ENCODE results near the gene LRRC74B.
"Not testable (repeated sequence)": the region's sequence is repeated elsewhere in the genome, so short reads cannot be mapped to it uniquely, and the experiment has no call there.

The LRRC74B gene

DNA sequence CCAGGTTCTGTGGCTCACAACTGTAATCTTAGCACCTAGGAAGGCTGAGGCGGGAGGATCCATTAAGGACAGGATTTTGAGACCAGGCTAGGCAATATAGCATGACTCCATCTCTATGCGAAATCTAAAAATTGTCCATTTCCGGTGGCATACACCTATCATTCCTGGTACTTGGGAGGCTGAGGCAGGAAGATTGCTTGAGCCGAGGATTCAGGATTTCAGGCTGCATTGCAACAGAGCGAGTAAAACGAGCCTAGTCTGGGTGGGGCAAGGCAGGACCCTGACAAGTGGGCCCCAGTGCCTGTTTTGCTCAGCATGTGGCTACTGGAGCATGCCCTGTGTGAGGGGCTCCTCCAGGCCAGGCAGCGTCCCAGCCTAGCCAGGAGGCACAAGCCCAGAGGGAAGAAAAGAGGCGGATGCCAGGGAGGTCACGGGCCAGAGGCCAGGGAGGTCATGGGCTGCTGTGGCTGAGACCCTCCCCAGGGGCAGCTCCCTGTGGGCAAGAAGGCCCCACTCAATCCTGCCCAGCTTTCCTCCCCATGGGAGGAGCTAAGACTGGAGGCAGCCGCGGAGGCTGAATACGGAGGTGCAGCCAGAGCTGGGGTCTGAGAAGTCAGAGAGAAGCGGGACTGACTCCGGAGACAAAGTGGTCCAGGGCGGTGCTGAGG is 8.4 kb downstream of the LRRC74B start:
- DNase-seq (ENCODE audit: low spot score): no peak

DNA sequence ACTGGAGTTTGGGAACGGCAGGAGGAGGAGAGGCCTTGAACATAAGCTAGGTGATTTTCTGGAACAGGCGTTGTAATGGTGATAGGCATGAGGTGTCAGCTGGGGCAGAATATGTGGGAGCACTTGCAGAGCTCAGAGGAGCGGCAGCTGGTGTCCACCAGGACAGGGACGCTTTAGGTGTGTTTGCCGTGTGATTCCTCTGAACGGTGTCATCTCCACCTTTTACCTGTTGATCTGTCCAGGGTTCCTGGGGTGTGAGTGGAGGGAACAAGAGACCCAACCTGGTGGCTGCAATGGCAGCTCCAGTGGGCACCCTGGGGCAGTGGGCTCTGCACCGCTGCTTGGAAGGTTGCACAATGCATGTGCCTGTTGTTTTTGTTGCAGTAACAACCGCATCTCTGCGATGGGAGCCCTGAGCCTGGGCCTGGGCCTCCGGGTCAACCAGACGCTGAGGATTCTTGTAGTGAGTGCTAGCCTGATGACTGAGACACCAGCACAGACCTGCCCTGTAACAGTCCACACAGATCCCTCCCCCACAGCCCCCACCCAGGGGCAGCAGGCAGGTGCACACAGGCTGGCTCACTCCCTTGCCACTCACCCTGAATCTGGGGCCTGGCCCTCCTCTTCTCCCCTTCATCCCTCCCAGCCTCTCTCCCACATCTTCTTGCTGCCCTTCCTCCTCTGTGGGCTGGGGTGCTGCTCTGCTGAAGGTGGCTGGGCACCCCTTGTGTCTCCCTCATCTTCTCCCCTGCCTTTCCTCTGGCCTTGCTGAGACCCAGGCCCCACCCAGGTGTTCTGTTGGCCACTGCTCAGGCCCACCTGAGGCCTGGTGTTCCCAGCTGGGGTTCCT is 9.2 kb downstream of the LRRC74B start:
- no peak for DNase-seq (ENCODE audit: low spot score)

DNA sequence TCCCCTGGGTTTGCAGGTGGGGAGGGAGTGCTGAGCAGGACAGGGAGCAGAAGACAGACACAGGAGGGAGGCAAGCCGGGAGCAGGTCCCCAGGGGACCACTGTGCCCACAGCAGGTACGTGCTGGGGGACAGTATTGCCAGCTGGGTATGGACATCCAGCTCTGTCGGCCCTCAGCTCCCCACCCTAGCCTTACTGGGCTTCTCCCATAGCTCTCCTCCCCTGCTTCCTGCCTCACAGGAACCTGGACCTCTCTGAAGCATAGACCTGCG is 9.8 kb downstream of the LRRC74B start:
- no peak for DNase-seq (ENCODE audit: low spot score)

DNA sequence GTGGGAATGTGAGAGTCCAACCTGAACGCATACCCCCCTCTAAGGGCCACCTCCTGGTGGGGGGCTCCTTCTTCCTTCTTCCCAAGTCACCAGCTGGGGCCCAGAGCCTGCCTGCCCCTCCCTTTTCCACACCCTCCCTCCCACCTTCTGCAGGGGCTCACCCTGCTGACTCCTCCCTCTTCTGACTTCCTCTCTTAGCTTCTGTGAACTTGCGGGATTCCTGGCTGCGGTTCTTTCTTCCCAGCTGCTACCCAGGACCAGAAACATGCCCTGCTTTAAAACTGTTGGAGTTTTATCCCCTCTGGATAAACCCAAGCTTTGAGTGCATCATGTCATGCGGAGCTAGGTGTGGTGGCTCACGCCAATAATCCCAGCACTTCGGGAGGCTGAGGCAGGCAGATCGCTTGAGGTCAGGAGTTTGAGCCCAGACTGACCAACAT is 10.2 kb downstream of the LRRC74B start:
- no peak for DNase-seq (ENCODE audit: low spot score)

DNA sequence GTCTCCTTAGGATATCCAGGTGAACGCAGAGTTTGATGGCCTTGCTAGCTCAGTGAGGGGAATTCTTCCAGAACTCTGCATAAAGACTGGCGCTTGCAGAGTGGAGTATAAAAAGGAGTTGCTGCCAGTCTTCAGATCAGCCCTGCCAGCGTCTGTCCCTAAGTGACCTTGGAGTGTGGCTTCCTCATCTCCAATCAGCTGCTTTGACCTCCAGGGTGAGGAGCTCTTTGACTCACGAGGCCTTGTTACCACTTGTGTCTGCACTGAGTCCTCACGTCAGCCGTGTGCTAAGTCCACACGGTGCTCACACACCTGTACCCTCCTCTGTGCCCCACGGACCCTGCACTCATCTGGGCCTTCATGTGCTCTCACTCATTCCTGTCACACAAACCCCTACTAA is 14.6 kb downstream of the LRRC74B start:
- not testable (repeated sequence) for DNase-seq (ENCODE audit: low spot score)

DNA sequence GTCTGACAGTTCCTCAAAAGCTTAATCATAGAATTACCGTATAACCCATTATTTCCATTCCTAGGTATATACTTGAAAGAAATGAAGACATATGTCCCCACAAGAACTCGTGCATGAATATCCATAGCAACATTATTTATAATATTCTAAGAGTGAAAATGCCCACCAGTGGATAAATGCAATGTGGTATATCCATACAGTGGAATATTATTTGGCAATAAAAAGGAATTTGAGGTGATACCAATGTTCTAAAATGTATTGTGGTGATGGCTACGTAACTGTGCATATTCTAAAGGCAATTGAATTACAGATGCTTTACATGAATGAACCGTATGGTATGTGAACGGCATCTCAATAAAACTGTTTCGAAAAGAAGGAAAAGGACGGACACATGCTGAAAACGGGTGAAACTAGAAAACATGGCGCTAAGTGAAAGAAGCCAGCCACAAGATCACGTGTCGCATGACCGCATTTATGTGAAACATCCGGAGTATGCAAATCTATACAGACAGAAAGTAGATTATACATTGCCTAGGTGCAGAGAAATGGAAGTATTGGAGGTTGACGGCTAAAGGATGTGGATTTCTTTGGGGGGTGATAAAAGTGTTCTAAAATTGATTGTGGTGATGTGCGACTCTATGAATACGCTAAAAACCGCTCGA is 16.0 kb downstream of the LRRC74B start:
- DNase-seq (ENCODE audit: low spot score): not testable (repeated sequence)

DNA sequence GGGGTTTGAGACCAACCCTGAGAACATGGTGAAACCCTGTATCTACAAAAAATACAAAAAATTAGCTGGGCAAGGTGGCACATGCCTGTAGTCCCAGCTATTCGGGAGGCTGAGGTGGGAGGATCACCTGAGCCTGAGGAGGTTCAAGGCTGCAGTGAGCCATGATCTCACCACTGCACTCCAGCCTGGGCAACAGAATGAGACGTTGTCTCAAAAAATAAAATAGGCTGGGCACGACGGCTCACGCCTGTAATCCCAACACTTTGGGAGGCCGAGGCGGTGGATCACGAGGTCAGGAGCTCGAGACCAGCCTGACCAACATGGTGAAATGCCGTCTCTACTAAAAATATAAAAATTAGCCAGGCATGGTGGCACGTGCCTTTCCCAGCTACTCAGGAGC is 18.7 kb downstream of the LRRC74B start:
- not testable (repeated sequence) for DNase-seq (ENCODE audit: low spot score)

DNA sequence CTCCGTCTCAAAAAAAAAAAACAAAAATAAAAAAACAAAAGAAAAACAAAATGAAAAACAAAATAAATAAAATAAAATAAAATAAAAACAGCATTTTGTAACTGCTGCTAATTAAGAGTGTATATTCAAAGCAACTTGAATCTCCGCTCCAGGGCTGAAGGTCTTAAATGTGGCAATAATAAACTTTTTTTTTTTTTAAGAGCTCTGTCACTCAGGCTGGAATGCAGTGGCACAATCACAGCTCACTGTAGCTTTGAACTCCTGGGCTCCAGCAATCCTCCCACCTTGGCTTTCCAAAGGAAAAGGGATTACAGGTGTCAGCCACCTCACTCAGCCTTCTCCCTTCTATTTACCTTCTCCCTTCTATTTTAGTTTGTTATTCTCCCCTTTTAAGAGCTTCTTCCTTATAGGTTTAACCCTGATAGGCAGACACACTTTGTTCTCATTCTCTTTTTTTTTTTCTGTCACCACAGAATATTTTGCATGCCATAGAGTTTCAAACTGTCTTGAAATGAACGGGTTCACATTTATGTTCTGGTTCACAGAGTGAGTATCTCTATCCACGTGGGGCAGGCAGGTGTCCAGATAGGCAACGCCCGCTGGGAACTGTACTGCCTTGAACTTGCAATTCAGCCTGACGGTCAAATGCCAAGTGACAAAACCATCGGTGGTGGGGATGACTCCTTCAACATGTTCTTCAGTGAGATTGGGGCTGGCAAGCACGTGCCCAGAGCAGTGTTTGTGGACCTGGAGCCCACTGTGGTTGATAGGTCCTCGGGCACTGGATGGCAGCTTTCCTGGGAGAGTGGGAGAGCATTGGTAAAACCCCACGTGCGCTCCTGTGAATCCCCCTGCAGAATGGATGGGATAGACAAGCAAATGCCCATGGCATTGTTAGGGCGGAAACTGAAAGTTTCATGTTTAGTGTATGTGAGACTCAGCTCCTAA is 19.4 kb downstream of the LRRC74B start:
- no peak for DNase-seq (ENCODE audit: low spot score)

DNA sequence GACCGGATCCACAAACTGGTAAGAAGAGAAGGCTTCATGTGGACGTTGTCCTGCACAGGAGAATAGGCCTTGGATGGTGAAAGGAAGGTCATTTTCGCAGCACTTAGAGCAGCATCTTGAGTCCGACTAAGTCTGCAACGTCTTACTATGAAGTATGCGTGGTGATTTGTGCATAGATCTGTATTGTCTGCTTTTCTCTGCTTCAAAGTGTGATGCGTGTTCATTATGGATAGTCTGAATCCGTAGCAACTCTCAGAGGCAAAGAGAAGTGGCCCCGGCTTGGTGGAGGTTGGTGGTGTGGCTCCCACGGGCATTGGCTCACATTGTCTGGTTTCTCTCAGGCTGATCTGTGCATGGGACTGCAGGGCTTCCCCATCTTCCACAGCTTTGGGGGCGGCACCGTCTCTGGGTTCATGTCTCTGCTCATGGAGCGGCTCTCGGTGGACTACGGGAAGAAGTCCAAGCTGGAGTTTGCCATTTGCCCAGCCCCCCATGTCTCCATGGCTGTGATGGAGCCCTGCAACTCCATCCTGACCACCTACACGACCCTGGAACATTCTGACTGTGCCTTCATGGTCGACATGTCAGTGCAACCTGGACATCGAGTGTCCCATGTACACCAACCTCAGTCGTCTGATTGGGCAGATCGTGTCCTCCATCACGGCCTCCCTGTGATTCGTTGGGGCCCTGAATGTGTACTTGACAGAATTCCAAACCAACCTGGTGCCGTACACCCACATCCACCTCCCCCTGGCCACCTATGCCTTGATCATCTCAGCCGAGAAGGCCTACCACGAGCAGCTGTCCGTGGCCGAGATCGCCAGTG is 21.5 kb downstream of the LRRC74B start:
- no peak for DNase-seq (ENCODE audit: low spot score)

DNA sequence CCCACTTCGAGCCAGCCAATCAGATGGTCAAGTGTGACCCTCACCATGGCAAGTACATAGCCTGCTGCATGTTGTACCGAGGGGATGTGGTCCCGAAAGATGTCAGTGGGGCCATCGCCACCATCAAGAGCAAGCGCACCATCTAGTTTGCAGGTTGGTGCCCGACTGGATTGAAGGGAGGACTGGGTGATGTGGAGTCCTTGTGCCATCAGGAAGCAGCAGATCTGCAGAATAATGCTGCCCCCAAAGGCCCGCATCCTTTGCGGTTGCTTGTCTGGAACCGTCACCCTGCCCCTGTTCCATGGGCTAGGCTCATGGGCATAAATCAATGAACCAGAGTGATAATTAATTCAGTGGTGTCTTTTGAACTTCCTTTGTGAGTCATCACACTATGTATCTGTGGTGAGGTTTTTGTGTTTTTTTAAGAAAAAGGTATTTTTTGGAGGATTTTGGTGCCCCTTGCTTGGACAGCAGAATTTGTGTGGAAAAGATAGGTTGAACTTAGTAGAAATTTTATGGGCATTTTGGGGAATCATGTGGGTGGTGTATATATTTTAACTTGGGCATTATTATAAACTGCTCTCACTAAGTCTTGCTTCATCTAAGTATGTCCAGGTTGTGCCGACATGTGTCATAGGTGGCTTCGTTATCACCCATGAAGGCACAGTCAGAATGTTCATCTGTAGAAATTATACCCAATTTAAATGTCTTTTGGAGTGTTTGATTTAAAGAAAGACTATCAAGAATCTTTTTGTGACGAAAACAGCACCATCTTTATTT is 22.3 kb downstream of the LRRC74B start:
- DNase-seq (ENCODE audit: low spot score): no peak

DNA sequence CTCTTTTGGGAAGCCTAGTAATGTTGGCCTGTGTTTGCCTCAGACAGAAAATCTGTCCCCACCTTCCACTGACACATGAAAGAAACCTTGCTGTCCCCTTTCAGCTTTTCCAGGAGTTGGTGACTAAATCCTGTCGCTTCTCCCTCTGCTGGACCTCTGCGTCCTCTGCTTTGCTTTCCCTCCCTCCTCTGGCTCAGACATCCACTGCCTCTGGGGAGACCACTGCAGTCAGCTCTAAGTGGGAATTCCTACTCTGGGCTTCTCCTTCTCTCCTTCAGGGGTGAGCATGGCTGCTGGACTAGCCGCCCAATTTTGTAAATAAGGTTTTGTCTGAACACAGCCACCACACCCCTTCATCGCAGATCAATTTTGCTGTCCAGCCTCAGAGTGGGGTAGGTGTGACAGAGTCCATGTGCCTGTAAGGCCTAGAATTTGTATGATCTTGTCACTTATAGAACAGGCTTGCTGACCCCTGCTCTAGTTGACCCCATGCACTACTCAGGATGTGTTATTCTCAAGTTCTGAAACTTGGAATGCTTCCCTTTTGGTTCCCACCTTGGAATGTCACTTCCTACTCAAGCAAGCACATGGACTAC is 23.0 kb downstream of the LRRC74B start:
- no peak for DNase-seq (ENCODE audit: low spot score)

DNA sequence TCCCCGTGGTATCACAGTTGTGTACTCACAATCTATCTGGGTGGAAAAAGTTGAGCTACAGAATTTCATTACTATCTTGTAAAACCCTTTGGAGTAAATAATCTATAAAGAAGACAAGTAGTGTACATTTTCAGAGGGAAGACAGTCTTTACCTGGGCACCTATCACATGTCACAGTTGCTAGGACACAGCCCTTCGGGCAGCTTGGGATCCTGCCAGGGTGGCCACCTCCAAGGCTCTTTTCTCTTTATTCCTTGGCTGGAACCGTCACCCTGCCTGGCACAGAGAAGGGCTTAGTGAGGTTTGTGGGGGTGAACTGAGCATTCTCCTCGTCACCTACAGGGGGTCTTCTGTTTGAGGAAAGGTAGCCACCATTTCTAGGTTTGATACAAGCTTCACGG is 23.6 kb downstream of the LRRC74B start:
- DNase-seq (ENCODE audit: low spot score): no peak

DNA sequence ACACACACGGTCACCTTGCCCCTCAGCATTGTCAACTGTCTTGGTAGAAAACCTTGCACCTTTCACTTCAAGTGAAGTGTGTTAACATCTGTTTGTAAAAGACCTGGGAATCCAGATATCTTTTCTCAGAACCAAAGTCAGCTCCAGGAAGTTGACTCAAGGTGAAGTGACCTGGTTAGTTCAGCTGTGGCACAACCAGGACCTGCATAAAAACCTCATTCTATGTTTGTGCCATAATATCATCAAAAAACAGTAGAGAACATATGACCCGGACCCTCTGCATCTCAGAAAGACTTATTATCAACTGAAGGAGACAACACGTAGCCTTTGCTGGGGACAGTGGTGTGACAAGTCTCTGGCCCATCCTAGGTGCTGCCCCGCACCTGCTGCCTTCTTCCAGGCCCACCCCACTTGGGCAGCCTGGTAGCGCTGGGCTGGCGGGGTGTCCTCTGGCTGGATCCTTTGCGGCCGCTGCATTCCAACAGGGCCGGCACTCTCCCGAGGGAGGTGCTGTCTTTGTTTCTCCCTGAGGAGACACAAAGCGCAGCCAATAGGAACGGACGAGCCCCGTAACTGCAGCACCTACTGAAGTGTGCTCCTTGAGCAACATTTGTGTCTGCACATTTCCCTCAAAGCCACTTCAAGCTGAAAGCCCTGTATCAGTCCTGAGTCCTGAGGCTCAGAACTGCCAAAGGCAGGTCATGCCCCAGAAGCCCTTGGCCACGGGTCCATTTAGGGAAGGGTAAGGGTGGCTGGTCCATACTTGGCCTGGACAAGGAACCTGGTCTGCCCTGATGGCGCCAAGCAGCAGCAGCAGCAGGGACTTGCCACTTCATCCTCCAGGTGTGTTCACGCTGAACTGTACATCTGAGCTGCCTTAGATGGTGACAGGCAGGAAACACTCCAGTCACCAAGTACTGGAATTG is 25.2 kb downstream of the LRRC74B start:
- DNase-seq (ENCODE audit: low spot score): no peak

DNA sequence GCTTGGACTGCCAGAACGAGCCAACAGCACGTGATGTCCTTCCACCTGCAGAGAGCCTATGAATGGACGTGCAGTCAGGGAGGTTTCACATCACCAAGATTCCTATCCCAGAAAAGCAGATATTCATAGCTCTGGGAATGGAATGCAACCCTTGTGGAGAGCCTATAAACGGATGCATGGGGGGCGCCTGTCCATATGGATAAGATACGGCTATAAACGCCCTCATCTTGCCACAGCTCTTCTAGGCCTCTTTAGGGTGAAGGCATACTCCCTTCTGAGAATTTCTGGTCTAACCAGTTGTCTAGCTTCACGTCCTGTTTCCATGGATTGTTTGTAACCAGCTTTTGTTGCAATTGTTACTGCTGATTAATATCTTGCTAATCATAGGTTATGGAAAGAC is 26.1 kb downstream of the LRRC74B start:
- DNase-seq (ENCODE audit: low spot score): not testable (repeated sequence)

DNA sequence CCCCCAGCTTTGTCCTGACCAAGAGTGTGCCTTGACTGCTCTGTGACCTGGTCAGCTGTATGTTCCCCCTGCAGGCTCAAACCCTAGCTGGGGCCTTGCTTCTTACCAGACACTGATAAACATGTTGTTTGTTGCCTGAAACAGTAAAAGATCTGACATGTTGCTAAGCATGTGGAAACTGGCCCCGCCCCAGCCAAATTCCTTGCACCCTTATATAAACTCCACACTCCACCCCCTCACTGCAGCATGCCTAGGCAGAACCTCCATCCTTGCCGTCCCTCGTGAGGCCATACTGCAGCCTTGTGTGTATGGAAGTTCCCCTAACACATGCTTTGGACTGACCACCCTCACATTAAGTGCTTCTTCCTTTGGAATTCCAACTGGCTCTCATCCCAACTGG is 27.3 kb downstream of the LRRC74B start:
- DNase-seq (ENCODE audit: low spot score): no peak

DNA sequence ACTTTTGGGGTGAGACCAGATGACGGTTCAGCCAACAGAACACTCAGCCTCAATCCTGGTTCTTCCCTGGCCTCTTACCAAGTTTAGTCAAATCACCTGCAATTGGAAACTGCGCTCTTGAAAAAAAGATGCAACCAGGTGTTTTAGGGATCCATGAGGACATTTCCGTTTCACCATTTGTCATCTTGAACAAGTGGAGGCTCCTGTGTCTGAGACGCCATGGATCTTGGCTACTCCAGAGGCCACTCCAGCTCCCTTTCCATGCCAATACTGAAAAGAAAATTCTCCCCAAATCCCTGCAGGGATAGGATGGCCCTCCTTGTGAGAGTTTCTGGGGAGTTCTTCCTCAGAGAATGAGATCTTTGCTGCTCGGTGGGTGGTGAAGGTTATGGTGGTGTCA is 27.7 kb downstream of the LRRC74B start:
- DNase-seq (ENCODE audit: low spot score): no peak

DNA sequence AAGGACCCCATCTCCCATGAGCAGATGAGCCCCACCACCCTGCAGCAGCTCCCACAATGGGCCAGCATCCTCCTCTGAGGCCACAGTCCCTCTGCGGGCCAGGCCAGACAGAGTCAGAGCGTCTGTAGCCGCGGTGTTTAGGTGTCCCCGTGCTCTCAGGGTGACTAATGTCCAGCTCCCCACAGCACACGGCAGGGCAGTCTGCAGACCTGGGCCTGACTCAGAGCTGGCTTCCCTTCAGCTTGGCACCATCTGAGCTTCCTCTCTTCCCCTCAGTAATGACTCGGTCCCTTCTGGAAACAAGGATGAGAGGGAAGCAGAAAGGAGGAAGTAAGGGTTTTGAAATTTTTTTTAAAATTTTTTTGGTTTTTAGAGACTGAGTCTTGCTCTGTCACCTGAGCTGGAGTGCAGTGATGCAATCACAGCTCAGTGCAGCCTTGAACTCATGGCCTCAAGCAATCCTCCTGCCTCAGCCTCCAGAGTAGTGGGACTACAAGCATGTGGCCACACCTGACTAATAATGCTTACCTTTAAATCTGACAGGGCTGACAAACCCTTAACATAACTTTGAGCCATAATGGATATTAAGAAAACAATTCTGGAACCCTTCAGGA is 28.5 kb downstream of the LRRC74B start:
- DNase-seq (ENCODE audit: low spot score): no peak

DNA sequence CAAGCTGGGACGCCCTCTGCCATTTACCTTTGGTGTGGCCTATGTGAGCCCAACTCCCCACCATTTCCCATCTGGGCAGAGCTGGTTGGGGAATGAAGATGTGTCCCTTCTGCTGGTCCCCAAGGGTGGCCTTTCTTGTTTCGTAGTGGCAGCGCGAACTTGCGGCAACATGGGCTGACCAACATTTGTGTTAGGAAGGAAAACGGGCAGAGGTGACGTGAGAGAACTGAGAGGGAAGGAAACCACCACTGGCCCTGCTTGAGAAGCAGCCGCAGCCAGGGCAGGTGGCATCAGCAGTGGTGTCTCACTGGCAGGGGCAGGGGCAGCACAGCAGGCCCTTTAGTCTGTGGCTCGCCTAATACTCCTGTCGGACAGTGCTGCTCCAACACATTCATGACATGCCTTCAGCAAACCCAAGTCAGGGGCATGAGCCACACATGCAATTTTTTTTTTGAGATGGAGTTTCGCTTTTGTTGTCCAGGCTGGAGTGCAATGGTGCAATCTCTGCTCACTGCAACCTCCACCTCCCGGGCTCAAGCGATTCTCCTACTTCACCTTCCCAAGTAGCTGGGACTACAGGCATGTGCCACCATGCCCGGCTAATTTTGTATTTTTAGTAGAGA is 29.9 kb downstream of the LRRC74B start:
- DNase-seq (ENCODE audit: low spot score): no peak

Measured in globus pallidus (tissue), 1 donor.